HG02678 (cell line): Measurements from ENCODE around the gene KRTAP1-1.
"Not testable (repeated sequence)": the region's sequence is repeated elsewhere in the genome, so short reads cannot be mapped to it uniquely, and the experiment has no call there.

Experiments
- ATAC-seq: cut with Tn5 transposase; IDR thresholded peaks from one replicate; pipeline ENCODE4 v1.9.1; 2021; ENCODE audit warnings: mild to moderate bottlenecking, moderate library complexity; ENCODE audit not compliant: unreplicated experiment

The KRTAP1-1 gene, protein sequence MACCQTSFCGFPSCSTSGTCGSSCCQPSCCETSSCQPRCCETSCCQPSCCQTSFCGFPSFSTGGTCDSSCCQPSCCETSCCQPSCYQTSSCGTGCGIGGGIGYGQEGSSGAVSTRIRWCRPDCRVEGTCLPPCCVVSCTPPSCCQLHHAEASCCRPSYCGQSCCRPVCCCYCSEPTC

DNA sequence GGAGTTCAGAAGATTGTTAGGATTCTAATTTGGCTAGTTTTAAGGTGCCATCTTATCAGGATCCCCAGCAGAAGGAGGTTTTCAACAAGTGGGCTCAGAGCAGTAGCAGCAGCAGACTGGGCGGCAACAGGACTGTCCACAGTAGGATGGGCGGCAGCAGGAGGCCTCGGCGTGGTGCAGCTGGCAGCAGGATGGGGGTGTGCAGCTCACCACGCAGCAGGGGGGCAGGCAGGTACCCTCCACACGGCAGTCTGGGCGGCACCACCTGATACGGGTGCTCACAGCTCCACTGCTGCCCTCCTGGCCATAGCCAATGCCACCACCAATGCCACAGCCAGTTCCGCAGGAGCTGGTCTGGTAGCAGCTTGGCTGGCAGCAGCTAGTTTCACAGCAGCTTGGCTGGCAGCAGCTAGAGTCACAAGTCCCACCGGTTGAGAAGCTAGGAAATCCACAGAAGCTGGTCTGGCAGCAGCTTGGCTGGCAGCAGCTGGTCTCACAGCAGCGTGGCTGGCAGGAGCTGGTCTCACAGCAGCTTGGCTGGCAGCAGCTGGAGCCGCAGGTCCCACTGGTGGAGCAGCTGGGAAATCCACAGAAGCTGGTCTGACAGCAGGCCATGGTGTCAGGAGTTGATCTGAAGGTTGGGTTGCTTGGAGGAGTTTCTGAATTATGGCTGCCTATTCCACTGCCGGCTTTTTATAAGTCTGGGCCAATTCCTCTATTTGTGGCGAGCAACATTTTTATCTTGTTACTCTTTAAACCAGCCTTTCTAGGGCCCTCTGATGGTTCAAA lies at the start of gene KRTAP1-1:
KRTAP1-1 (minus strand) TSS at position 668 of the 789 bp plus-strand sequence; CDS start at position 615, 53 bp downstream.
- not testable (repeated sequence) for ATAC-seq

DNA sequence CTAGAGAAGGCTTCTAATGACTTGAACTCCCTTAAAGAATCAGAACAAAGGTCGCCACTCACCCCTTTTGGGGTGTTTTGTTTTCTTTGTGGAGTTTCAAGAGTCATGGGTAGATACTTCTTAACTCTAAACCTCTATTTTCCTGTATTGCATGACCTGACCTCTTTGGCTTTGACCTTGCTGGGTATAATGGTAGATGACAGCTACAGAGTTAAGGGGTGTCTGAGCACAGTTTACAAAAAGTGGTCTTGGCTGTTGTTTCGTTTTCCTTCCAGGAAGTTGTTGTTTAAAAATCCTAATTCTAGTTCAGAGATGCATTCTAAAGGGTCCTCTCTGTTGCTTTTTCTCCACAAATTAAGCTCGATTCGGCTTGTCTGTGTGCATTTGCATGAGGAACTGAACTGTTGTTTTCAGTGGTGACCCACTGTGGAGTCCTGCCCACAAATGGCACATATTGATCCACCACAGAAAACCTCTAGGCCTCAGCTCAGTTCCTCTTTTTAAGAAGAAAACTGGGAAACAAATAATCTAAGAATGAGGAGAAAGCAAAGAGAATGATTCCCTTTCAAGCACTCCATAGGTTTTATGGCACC lies 47.6 kb upstream of the KRTAP1-1 start:
- not testable (repeated sequence) for ATAC-seq

DNA sequence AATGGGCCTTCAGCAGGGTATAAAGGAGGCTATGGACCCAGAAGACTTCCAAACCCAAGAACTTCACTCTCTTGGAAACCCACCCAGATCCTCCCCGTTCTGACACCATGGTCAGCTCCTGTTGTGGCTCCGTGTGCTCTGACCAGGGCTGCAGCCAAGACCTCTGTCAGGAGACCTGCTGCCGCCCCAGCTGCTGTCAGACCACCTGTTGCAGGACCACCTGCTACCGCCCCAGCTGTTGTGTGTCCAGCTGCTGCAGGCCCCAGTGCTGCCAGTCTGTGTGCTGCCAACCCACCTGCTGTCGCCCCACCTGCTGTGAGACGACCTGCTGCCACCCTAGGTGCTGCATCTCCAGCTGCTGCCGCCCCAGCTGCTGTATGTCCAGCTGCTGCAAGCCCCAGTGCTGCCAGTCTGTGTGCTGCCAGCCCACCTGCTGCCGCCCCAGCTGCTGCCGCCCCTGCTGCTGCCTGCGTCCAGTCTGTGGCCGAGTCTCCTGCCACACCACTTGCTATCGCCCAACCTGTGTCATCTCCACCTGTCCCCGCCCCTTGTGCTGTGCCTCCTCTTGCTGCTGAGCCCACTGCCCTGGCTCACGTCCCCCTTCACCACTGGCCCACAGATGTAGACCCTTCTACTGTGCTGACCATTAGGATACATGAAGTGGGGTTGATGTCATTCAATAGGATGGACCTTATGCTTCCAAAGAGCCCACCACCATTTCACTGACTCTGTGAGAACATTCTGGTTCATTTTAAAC lies 43.0 kb upstream of the KRTAP1-1 start, which contains the start of gene KRTAP4-7:
KRTAP4-7 (plus strand) TSS at position 51 of the 757 bp plus-strand sequence; CDS start at position 108, 57 bp downstream.
- ATAC-seq = not testable (repeated sequence)

DNA sequence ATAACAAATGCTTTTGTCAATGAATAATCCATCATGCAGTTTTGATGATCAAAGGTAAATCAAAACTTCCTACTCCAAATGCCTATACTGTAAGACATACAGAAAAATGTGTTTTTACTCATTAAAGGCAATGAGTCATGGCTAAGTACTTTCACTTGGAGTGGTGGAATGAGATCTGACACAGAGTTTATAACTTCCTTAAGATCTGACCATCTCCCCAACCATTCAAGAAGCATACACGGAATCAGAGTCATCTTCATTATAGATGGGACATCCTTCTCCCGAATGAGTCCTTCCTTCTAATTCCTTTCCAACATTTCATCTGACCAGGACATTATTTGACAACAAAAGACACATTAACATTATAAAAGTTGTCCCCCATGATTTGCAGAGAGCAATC lies 42.2 kb upstream of the KRTAP1-1 start:
- not testable (repeated sequence) for ATAC-seq

GRCh38 chr17:41082626-41083025 lies 41.4 kb upstream of the KRTAP1-1 start:
- ATAC-seq = no peak

DNA sequence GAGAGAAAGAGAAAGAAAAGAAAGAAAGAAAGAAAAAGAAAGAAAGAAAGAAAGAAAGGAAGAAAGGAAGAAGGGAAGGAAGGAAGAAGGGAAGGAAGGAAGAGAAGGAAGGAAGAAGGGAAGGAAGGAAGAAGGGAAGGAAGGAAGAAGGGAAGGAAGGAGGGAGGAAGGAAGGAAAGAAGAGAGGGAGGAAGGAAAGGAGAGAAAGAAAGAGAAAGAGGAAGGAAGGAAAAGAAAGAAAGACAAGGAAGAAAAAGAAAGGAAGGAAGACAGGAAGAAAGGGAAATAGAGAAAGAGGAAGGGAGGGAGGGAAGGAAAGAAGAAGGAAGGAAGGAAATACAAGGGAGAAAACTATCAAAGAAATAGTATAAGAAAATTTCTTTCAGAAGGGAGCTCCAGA lies 35.5 kb upstream of the KRTAP1-1 start:
- no peak for ATAC-seq

- no peak for ATAC-seq
Measured at GRCh38 chr17:41073676-41074075, 32.4 kb upstream of the KRTAP1-1 start.

DNA sequence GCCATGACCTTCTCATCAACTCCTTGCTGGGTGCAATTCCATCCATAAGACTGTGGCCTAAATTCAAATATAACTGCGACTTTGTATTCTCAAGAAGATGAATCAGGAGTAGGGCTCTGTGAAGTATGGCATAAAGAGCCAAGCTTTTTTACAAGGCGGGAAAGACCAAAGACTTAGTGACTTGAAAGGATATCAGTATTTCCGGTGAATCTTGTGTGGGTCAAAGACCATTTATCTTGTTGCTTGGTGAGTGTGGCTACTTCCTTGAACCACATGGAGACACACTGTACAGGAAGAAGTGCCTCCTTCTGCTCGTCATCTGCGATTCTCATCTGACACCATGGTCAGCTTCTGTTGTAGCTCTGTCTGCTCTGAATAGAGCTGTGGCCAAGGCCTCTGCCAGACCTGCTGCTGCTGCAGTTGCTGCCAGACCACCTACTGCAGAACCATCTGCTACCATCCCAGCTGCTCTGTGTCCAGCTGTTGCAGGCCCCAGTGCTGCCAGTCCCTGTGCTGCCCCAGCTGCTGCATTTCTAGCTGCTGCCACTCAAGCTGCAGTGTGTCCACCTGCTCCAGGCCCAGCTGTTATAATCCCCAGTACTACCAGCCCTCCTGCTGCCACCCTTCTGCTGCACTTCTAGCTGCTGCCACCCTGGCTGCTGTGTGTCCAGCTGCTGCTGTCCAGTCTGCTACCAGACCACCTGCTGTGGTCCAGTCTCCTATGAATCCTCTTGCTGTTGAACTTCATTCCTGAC lies 30.5 kb upstream of the KRTAP1-1 start:
- no peak for ATAC-seq

DNA sequence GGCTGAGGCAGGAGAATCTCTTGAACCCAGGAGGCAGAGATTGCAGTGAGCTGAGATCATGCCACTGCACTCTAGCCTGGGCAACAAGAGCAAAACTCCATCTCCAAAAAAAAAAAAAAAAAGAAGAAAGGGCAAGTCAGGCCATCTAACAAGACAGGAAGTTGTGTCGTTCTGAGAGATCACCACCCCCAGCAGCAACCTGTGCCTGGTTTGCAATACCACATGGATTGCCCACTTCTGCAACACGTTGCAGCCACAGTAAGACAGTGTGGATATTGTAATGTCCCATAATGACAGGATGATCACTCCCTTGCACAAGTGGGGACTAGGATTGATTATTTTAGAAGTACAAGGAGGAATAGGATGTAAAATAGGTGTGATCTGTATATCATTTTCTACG lies 27.8 kb upstream of the KRTAP1-1 start:
- ATAC-seq = no peak

DNA sequence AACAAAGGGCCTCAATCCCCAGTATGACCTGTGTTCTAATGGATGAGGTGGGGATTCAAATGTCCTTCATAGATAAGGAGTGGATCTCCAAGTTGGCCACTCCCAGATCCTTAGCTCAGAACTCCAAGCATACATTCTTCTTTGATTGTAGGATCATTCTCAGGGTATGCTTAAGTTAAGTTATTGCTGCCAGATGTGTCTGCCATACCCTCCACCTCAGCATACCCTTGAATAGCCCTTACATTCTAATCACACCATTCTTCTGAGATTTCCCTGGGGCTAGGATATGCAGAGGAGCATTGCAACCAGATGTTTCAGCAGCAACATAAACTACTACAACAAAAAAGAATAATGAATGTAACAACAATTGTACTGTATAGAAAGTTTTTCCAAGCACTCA lies 26.0 kb upstream of the KRTAP1-1 start:
- no peak for ATAC-seq

GRCh38 chr17:41065829-41066624 lies 24.8 kb upstream of the KRTAP1-1 start, which contains the start of gene KRTAP2-4:
KRTAP2-4 (minus strand) TSS chr17:41065879; CDS start chr17:41065845, 34 bp downstream.
- no peak for ATAC-seq

DNA sequence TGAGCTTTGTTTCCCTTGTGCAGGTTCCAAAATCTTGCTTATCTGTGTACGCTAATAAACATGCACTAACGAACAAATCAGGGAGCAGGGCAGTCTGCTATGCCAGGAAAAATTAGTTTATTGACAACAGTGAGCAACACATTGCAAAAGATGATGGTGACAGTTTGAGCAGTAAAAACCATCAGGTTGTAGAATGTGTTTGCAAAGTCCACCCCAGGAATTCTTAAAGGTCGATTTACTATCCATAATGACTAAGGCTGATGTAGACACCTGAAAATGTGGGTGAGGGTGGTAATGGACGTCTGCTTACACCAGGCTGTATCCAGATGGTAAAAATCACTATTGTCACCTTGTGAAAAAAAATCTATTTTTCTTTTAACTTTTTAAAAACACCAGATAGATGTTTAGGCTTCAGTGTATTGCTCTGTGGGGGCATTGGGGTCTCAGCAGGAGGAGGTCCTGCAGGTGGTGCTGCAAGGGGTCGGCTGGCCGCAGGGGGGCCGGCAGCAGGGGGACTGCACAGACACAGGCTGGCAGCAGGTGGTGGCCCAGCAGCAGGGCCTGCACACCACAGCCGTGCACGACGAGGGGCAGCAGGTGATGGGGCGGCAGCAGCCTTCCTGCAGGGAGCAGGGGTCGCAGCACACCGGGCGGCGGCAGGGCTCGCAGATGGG lies 23.9 kb upstream of the KRTAP1-1 start:
- not testable (repeated sequence) for ATAC-seq

DNA sequence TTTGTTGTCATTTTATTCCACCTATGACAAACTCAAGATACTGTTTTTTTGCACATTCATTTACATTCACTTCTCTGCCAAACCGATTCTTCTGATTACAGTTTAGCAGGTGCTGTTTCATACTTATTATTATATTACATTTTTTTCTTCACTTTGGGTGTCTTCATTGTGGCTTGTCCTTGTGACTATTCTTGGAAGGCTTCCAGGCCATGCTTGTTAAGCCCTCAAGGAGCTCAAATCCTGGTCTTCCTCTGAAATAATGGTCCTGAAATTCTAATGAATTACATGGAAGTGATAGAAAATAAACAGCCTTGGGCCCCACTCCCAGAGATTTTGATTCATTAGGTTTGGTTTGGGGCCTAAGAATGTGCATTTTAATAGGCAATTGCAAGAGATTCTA lies 23.1 kb upstream of the KRTAP1-1 start:
- ATAC-seq = no peak

DNA sequence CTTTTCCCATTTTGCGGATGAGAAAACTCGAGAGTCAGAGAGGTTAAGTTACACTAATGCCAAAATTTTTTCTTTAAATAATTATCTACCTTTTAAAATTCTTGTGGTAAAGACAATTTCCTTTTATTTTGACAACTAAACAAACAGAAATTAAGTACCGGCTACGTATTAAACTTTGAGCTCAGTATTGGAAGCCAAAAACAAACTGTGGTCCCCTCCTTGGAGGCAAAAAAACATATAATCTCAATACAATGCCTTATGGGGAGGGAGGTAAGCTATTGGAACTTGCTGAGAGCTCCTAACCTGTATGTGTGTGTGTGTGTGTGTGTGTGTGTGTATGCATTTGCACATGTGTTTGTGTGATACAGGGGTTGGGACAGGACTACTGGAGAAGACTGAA lies 22.2 kb upstream of the KRTAP1-1 start:
- ATAC-seq = no peak

- no peak for ATAC-seq
Measured at GRCh38 chr17:41061964-41062363, 20.7 kb upstream of the KRTAP1-1 start.

GRCh38 chr17:41060052-41060604 lies 18.9 kb upstream of the KRTAP1-1 start, which contains the start of gene KRTAP2-3:
KRTAP2-3 (minus strand) TSS chr17:41060114; CDS start chr17:41060050, 64 bp downstream.
- no peak for ATAC-seq

DNA sequence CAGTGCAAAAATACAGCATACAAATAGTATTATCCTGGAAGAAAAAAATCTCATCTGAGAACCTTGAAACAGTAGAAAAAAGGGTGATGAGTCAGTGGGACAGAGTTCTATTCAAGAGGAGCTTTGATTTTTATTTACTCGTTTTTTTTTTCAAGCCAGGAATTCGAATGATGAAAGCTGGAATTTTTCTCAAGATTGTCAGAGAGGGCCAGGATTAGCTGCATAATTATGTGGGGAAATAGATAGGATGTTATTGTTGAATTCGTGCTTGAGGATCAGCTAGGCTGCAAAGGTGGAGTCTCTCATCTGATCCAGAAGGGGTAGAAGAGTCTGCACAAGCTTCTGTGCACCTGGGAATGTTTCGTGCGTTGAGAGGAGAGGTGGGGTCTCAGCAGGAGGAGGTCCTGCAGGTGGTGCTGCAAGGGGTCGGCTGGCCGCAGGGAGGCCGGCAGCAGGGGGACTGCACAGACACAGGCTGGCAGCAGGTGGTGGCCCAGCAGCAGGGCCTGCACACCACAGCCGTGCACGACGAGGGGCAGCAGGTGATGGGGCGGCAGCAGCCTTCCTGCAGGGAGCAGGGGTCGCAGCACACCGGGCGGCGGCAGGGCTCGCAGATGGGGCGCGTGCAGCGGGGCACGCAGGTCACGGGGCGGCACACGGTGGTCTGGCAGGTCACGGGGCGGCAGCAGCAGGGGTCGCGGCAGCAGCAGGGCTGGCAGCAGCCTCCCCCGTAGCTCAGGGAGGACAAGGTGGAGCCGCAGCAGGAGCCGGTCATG lies 18.2 kb upstream of the KRTAP1-1 start:
- not testable (repeated sequence) for ATAC-seq

GRCh38 chr17:41058741-41059140 lies 17.5 kb upstream of the KRTAP1-1 start:
- no peak for ATAC-seq
